H1 (cell line): Measurements from ENCODE around the gene RNASE13. TPM values are rescaled to one million over a fixed set of nuclear protein-coding genes. Genes with fewer than 3 reads are reported as not detected.

Experiments used
- CTCF ChIA-PET: fragments of 300-600 bp; sonication (Branson Sonifier 250); formaldehyde crosslinking; loops from one replicate; lab custom pipeline; 2021; ENCODE audit not compliant: partially characterized antibody; lab: Charles Lee
- POLR2A ChIA-PET: fragments of 300-600 bp; sonication (Branson Sonifier 250); formaldehyde crosslinking; loops from one replicate; lab custom pipeline; 2021; ENCODE audit warnings: inconsistent platforms; ENCODE audit not compliant: partially characterized antibody; lab: Charles Lee
- DNase-seq, 2 experiments: peaks; one replicate each; pipeline versions ENCODE4 v3.0.0 to v3.0.0-alpha.2; 2010 to 2022; ENCODE audit warnings: low spot score in 2 of 2, low read depth in 1 of 2, mixed read lengths in 1 of 2
- FAIRE-seq: peaks from 2 replicates; lab custom pipeline; 2011; peaks lifted over from hg19 to GRCh38; lab: Jason Lieb, UNC
- H2AFZ ChIP-seq: 2 replicates; pipeline ENCODE4 v1.8.1; 2012; ENCODE audit warnings: low read length, inconsistent platforms
- H2AK5ac ChIP-seq: 2 replicates; pipeline ENCODE4 v1.6.1; 2013; ENCODE audit warnings: low read depth, low read length
- H2BK120ac ChIP-seq: replicated peaks from 2 replicates; pipeline ENCODE3; 2013; ENCODE audit warnings: low read depth, low read length, inconsistent platforms
- H2BK12ac ChIP-seq: 2 replicates; pipeline ENCODE4 v1.6.1; 2013; ENCODE audit warnings: low read depth, low read length
- H2BK15ac ChIP-seq: 2 replicates; pipeline ENCODE4 v1.6.1; 2013; ENCODE audit warnings: low read length
- H2BK20ac ChIP-seq: 2 replicates; pipeline ENCODE4 v1.6.1; 2013; ENCODE audit warnings: low read length
- H2BK5ac ChIP-seq: 2 replicates; pipeline ENCODE4 v1.6.1; 2013; ENCODE audit warnings: low read depth, low read length
- H3K14ac ChIP-seq: 2 replicates; pipeline ENCODE4 v1.6.1; 2013; ENCODE audit warnings: inconsistent platforms; ENCODE audit not compliant: insufficient read length
- H3K18ac ChIP-seq: 2 replicates; pipeline ENCODE4 v1.6.1; 2013; ENCODE audit warnings: low read length; ENCODE audit errors: extremely low read depth
- H3K23ac ChIP-seq: 2 replicates; pipeline ENCODE4 v1.6.1; 2013; ENCODE audit warnings: inconsistent platforms; ENCODE audit not compliant: insufficient read length
- H3K23me2 ChIP-seq: 2 replicates; pipeline ENCODE4 v1.6.1; 2013; ENCODE audit warnings: low read depth, low read length
- H3K27ac ChIP-seq: 2 replicates; pipeline ENCODE4 v1.6.1; 2011; ENCODE audit warnings: low read depth, low read length, inconsistent platforms
- H3K27me3 ChIP-seq, 4 experiments: replicated peaks in 1 of 4; 1 replicate in 1 of 4; 2 replicates in 3 of 4; pipeline versions ENCODE4 v1.6.1 to v1.8.1; 2011 to 2013; ENCODE audit warnings: low read length in 3 of 4, mild to moderate bottlenecking in 3 of 4, inconsistent platforms in 2 of 4, mixed read lengths in 2 of 4, moderate library complexity in 1 of 4; ENCODE audit not compliant: control insufficient read depth in 3 of 4, insufficient read depth in 3 of 4; ENCODE audit errors: extremely low read depth in 1 of 4
- H3K36me3 ChIP-seq, 4 experiments: 2 replicates each; pipeline versions ENCODE4 v1.6.1 to v1.8.1; 2011 to 2013; ENCODE audit warnings: mild to moderate bottlenecking in 4 of 4, low read length in 3 of 4, moderate library complexity in 2 of 4, control low read depth in 1 of 4, inconsistent platforms in 1 of 4; ENCODE audit not compliant: insufficient read depth in 4 of 4, control insufficient read depth in 2 of 4
- H3K4ac ChIP-seq: replicated peaks from 2 replicates; pipeline ENCODE3; 2013; ENCODE audit warnings: low read length, low read depth, mixed read lengths, inconsistent platforms; ENCODE audit not compliant: insufficient read length
- H3K4me1 ChIP-seq, 4 experiments: replicated peaks in 1 of 4; 1 replicate in 1 of 4; 2 replicates in 3 of 4; pipeline versions ENCODE4 v1.6.1 to v1.8.1; 2011 to 2013; ENCODE audit warnings: low read length in 3 of 4, inconsistent platforms in 2 of 4, mixed read lengths in 1 of 4; ENCODE audit not compliant: insufficient read depth in 4 of 4, control insufficient read depth in 3 of 4
- H3K4me2 ChIP-seq, 2 experiments: 2 replicates each; pipeline versions ENCODE4 v1.6.1 to v1.8.1; 2011 to 2013; ENCODE audit warnings: low read depth in 2 of 2, low read length in 2 of 2, control low read depth in 1 of 2, inconsistent platforms in 1 of 2, mild to moderate bottlenecking in 1 of 2; ENCODE audit not compliant: insufficient read depth in 1 of 2
- H3K4me3 ChIP-seq, 4 experiments: fragments of 200-600, 300-600 bp in 1 of 4; sonication (generic), shearing (Covaris generic), sonication (Bioruptor Twin) in 1 of 4; 2 replicates each; pipeline versions ENCODE4 v1.5.1 to v1.8.1; 2011 to 2016; ENCODE audit warnings: low read length in 4 of 4, low read depth in 3 of 4, control low read depth in 2 of 4, inconsistent platforms in 2 of 4, mild to moderate bottlenecking in 2 of 4, mixed read lengths in 1 of 4, moderate library complexity in 1 of 4; ENCODE audit not compliant: insufficient read depth in 2 of 4; ENCODE audit errors: extremely low read depth in 1 of 4
- H3K56ac ChIP-seq: replicated peaks from 2 replicates; pipeline ENCODE3; 2013; ENCODE audit warnings: low read depth, mild to moderate bottlenecking, mixed read lengths, low read length, inconsistent platforms; ENCODE audit not compliant: insufficient read length
- H3K79me1 ChIP-seq: 2 replicates; pipeline ENCODE4 v1.6.1; 2013; ENCODE audit warnings: low read depth, low read length, control low read depth
- H3K79me2 ChIP-seq, 2 experiments: 2 replicates each; pipeline versions ENCODE4 v1.6.1 to v1.8.1; 2012 to 2013; ENCODE audit warnings: low read length in 2 of 2, mild to moderate bottlenecking in 2 of 2, inconsistent platforms in 1 of 2; ENCODE audit not compliant: insufficient read depth in 2 of 2, control insufficient read depth in 1 of 2
- H3K9ac ChIP-seq, 4 experiments: replicated peaks in 1 of 4; 1 replicate in 1 of 4; 2 replicates in 3 of 4; pipeline versions ENCODE4 v1.6.1 to v1.8.1; 2011 to 2013; ENCODE audit warnings: low read depth in 3 of 4, low read length in 3 of 4, control low read depth in 2 of 4, mild to moderate bottlenecking in 2 of 4, moderate library complexity in 2 of 4, inconsistent platforms in 1 of 4; ENCODE audit errors: extremely low read depth in 1 of 4
- H3K9me3 ChIP-seq, 2 experiments: 2 replicates each; pipeline versions ENCODE4 v1.6.1 to v1.8.1; 2012 to 2013; ENCODE audit warnings: mild to moderate bottlenecking in 2 of 2, moderate library complexity in 2 of 2, control low read depth in 1 of 2, inconsistent platforms in 1 of 2, low read depth in 1 of 2, low read length in 1 of 2, mixed read lengths in 1 of 2; ENCODE audit not compliant: insufficient read depth in 2 of 2
- H4K20me1 ChIP-seq, 2 experiments: replicated peaks in 1 of 2; 2 replicates each; pipeline versions ENCODE3 to v1.8.1; 2011 to 2013; ENCODE audit warnings: inconsistent platforms in 2 of 2, low read length in 2 of 2, mild to moderate bottlenecking in 1 of 2; ENCODE audit not compliant: insufficient read depth in 2 of 2, control insufficient read depth in 1 of 2
- H4K5ac ChIP-seq: 2 replicates; pipeline ENCODE4 v1.6.1; 2013; ENCODE audit warnings: low read length, low read depth, mixed read lengths, inconsistent platforms; ENCODE audit not compliant: insufficient read length
- H4K8ac ChIP-seq: 2 replicates; pipeline ENCODE4 v1.8.0; 2013; ENCODE audit warnings: mild to moderate bottlenecking, moderate library complexity, low read length, inconsistent platforms; ENCODE audit not compliant: insufficient read depth; ENCODE audit errors: extremely low read depth
- H4K91ac ChIP-seq: replicated peaks from 2 replicates; pipeline ENCODE3; 2013; ENCODE audit warnings: low read length, mixed read lengths, inconsistent platforms; ENCODE audit not compliant: insufficient read length
- ATF3 ChIP-seq: IDR thresholded peaks from 2 replicates; pipeline ENCODE4 v1.6.1; 2011; ENCODE audit warnings: low read depth, mild to moderate bottlenecking, low read length; ENCODE audit not compliant: insufficient read depth
- CBX5 ChIP-seq: fragments of 300-800, 300-1000 bp; sonication (generic); IDR thresholded peaks from 2 replicates; pipeline ENCODE4 v1.7.1; 2016; ENCODE audit warnings: antibody characterized with exemption, low read length, low read depth
- GABPA ChIP-seq: IDR thresholded peaks from 2 replicates; pipeline ENCODE4 v1.6.1; 2011; ENCODE audit warnings: mild to moderate bottlenecking, low read length, moderate library complexity, borderline replicate concordance; ENCODE audit not compliant: insufficient read depth
- JUN ChIP-seq: IDR thresholded peaks from 2 replicates; pipeline ENCODE4 v1.6.1; 2011; ENCODE audit warnings: low read depth, mild to moderate bottlenecking, improper control_type of control experiment, low read length
- KDM5A ChIP-seq: fragments of 200-600 bp; IDR thresholded peaks from 2 replicates; pipeline ENCODE4 v1.7.1; 2012; ENCODE audit warnings: mild to moderate bottlenecking, low read length, inconsistent platforms, mixed read lengths
- MAFK ChIP-seq: IDR thresholded peaks from 2 replicates; pipeline ENCODE4 v1.6.1; 2012; ENCODE audit warnings: low read depth, mild to moderate bottlenecking, improper control_type of control experiment, low read length
- NANOG ChIP-seq: IDR thresholded peaks from 2 replicates; pipeline ENCODE4 v1.6.1; 2011; ENCODE audit warnings: low read length, low read depth, mild to moderate bottlenecking, inconsistent platforms; ENCODE audit not compliant: insufficient read depth, poor library complexity, severe bottlenecking
- RBBP5 ChIP-seq: IDR thresholded peaks from 2 replicates; pipeline ENCODE4 v1.7.1; 2012; ENCODE audit warnings: low read depth, mild to moderate bottlenecking, inconsistent platforms, low read length, moderate library complexity, borderline replicate concordance
- RXRA ChIP-seq: IDR thresholded peaks from 2 replicates; pipeline ENCODE4 v1.6.1; 2011; ENCODE audit warnings: low read depth, mild to moderate bottlenecking, low read length, moderate library complexity; ENCODE audit not compliant: insufficient read depth
- SP2 ChIP-seq: IDR thresholded peaks from 2 replicates; pipeline ENCODE4 v1.6.1; 2012; ENCODE audit warnings: mild to moderate bottlenecking, low read length, inconsistent platforms
- TCF12 ChIP-seq: IDR thresholded peaks from 2 replicates; pipeline ENCODE4 v1.6.1; 2011; ENCODE audit warnings: low read depth, mild to moderate bottlenecking, low read length
- TEAD4 ChIP-seq: IDR thresholded peaks from 2 replicates; pipeline ENCODE4 v1.6.1; 2012; ENCODE audit warnings: low read depth, low read length, inconsistent platforms, mixed read lengths
- USF2 ChIP-seq: IDR thresholded peaks from 2 replicates; pipeline ENCODE4 v1.6.1; 2011; ENCODE audit warnings: low read length, improper control_type of control experiment
- WGBS, 2 experiments: shearing (Covaris generic) in 1 of 2; methylation state at CpG; one replicate each; pipeline versions ENCODE4 v1.1.6 to v1.1.7; 2013 to 2015; ENCODE audit warnings: low lambda C conversion rate in 2 of 2, mixed read lengths in 2 of 2, inconsistent platforms in 1 of 2, low coverage in 1 of 2, missing lambda C conversion rate in 1 of 2; ENCODE audit not compliant: insufficient replicate concordance in 2 of 2, insufficient coverage in 1 of 2, insufficient read length in 1 of 2; ENCODE audit errors: extremely low coverage in 1 of 2, missing lambda C conversion rate in 1 of 2; 5-methylcytosine and 5-hydroxymethylcytosine counted together
- polyA plus RNA-seq, 7 experiments: library from polyadenylated mRNA; depleted of rRNA in 3 of 7; stranded (reverse) in 5 of 7; unstranded in 2 of 7; fragments of >200 nt in 5 of 7; fragments of 200-250 nt in 2 of 7; gene quantifications; 1 replicate in 5 of 7; 2 replicates in 1 of 7; 4 replicates in 1 of 7; pipeline versions ENCODE4 v1.2.1 to v1.2.3, GENCODE V29; 2011 to 2013; ENCODE audit warnings: missing spikeins in 2 of 7, mixed read lengths in 2 of 7
- total RNA-seq: library from RNA; stranded (reverse); fragmentation: NEBNext Ultra II Directional; extraction: Animal tissue kit (Norgen Biotek cat#: 25700); gene quantifications from 2 replicates; pipeline ENCODE4 v1.2.1, GENCODE V29; 2021

Gene RNASE13
- total and polyA plus RNA-seq, 2 of the 8 experiments (the other 6 are each of a cell fraction or from before 2014, with no cell fraction given), result not detected

GRCh38 chr14:21078726-21079125 lies 44.1 kb upstream of the RNASE13 start:
- no peak overlapping the region for H2AFZ ChIP-seq
- WGBS, 2 experiments, result 84% methylated on average over 10 of the region's 10 CpGs; no CpG with 5 or more reads in 1 of the 2 experiments
- H4K5ac ChIP-seq, result no peak overlapping the region
- H3K23ac ChIP-seq, result no peak overlapping the region
- H4K91ac ChIP-seq, result no peak overlapping the region
- no peak overlapping the region for H2AK5ac ChIP-seq
- DNase-seq (no peak), FAIRE-seq (no peak)
- H3K9me3 ChIP-seq, result no peaks in the 10 kb centered on the region
- H3K56ac ChIP-seq, result no peak overlapping the region
- no peak overlapping the region for H4K8ac ChIP-seq
- CTCF ChIA-PET, result interaction anchor here (2.5 to 8.6 kb wide), 5 partner anchors 11 to 64 kb away, joined by 11 to 72 read pairs (median 25); no protein-coding TSS in a partner anchor
- H2BK15ac ChIP-seq, result no peak overlapping the region
- H3K14ac ChIP-seq, result no peak overlapping the region
- H3K18ac ChIP-seq, result no peak overlapping the region
- peaks cover 45 to 90% (median 71%) of the 10 kb centered on the region in 4 experiments for H3K36me3 ChIP-seq
- no peaks in the 10 kb centered on the region for H3K4me1 ChIP-seq
- no peaks in the 10 kb centered on the region for H3K23me2 ChIP-seq
- no peaks in the 10 kb centered on the region for H3K79me2 ChIP-seq
- H2BK12ac ChIP-seq, result no peak overlapping the region
- no peak overlapping the region for H2BK5ac ChIP-seq
- H3K4ac ChIP-seq, result no peak overlapping the region
- no peak overlapping the region for H3K27ac ChIP-seq
- H2BK120ac ChIP-seq, result no peak overlapping the region
- H3K79me1 ChIP-seq, result peaks cover 2% of the 10 kb centered on the region
- POLR2A ChIA-PET, result interaction anchor here (1.0 to 12.4 kb wide), 7 partner anchors 3 to 59 kb away, joined by 3 to 245 read pairs (median 3); partner anchors contain the start of gene ARHGEF40
- H3K9ac ChIP-seq, result no peak overlapping the region
- H3K4me3 ChIP-seq, result no peak overlapping the region
- H3K27me3 ChIP-seq, result no peaks in the 10 kb centered on the region
- H2BK20ac ChIP-seq, result no peak overlapping the region
- peaks cover 2 to 7% of the 10 kb centered on the region in 2 experiments for H4K20me1 ChIP-seq
- H3K4me2 ChIP-seq, result no peak overlapping the region
- TF ChIP-seq RXRA (no peak), GABPA (no peak), TCF12 (no peak), USF2 (no peak), TEAD4 (no peak), MAFK (no peak), ATF3 (no peak), RBBP5 (no peak), CBX5 (no peak), SP2 (no peak), KDM5A (no peak), JUN (no peak), NANOG (no peak)
